SHP77 (cell line): ENCODE measurements around the gene LYZL1.
"Not testable (repeated sequence)": the region's sequence is repeated elsewhere in the genome, so short reads cannot be mapped to it uniquely, and the experiment has no call there.

Source experiments
- DNase-seq, 2 experiments: peaks; one replicate each; lab custom pipeline; 2025; lab: John Stamatoyannopoulos, UW

The LYZL1 gene

DNA sequence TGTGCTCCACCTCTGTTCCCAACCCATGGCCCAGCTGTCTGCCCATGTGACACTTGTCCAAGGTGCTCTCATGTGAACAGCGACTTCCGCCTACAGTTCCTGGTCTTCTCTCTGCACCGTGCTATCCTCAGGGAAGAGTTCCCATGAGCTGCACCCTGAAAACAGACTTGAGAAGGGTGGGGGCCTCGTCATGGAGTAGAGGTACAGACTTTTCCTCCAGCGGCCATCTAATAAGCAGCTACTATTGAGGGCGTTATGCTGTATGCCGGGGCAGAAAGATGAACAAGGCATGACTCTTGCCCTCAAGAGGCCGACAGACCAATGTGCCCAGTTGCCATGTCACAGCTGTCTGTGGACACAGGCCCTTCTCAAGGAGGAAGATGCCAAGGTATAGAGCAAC, 25.4 kb upstream of the LYZL1 start:
- no peak for DNase-seq

DNA sequence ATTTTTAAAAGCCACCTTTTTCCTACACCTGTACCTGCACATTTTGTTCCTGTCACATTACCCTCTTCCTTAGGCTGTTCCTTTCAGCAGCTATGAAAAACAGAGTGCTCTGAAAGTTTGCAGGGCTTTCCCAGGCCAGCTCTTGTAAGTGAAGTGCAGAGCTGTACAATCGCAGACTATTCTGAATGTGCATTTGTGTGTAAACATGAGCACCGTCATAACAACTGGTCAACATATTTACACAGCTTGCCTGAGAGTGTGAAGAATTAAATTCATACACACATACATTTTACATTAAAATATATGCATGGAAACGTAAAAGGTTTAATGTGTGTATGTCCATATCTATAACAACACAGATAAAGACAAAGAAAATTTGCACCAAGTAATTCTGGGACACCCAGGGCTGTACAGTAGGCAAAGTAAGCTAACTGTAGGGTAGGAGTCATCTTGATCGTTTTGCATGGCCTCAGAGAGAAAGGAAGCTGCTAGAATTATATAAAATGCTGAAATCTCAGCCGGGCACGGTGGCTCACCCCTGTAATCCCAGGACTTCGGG, 23.6 kb upstream of the LYZL1 start:
- no peak for DNase-seq

GRCh38 chr10:29266641-29267040, 22.2 kb upstream of the LYZL1 start:
- no peak for DNase-seq

GRCh38 chr10:29268011-29268410, 20.9 kb upstream of the LYZL1 start:
- DNase-seq, result no peak

GRCh38 chr10:29269486-29269885, 19.4 kb upstream of the LYZL1 start:
- DNase-seq, result no peak

GRCh38 chr10:29270883-29271282, 18.0 kb upstream of the LYZL1 start:
- DNase-seq, result no peak

GRCh38 chr10:29271877-29272276, 17.0 kb upstream of the LYZL1 start:
- no peak for DNase-seq

DNA sequence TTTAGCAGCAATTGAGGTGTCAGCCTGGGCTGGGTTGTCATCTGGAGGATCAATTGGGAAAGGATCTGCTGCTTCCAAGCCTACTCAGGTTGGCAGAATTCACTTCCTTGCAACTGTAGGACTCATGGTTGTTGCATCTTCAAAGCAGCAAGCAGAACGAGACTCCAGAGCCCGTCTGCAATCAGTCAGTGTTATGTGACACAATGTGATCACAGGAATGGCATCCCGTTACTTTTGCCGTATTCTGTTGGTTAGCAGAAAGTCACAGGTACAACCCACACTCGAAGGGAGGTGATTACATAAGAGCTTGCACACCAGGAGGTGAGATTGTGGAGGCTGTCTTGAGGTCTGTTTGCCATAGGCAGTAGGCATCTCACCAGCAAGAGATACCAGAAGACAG, 15.4 kb upstream of the LYZL1 start:
- no peak for DNase-seq

DNA sequence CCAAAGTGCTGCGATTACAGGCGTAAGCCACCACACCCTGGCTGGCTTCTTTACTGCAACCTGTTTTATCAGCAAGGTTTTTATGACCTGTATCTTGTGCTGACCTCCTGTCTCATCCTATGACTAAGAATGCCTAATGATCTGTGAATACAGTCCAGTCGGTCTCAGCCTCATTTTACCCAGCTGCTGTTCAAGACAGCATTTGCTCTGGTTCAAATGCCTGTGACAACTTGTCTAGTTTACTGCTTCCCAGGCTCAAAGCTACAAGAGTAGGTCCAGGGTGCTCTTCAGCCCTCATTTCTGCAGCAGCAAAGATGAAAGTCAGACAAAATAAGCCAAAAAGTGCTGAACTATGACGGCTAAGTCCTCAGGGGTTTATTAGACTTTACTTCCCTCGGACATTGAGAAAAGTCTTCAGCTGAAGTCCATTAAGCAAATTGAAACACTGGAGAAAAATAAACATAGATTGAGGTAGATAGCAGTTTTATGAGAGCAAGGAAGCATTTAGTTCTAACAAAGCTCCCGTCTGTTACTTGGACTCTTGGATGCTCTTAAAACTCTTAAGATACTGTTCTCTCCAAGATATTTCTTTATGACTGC, 12.5 kb upstream of the LYZL1 start:
- no peak for DNase-seq

DNA sequence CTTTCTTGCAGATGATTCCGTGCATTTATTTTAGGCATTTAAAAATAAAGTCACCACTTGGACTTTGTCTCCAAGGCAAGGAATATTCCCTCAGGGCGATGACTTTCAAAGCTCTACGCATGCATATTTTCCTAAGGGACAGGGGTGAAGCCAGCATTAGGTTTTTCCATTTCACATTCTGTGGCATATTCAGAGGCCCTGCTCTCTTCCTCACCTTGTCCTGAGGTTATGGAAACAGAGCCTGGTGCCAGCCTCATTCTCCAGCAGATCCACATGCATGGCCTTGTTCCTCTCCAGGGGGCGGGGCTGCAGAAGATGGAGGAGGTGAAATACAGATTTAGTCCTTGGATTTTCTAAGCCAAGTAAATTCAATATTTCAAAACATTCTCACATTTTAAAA, 11.6 kb upstream of the LYZL1 start:
- DNase-seq, result no peak

DNA sequence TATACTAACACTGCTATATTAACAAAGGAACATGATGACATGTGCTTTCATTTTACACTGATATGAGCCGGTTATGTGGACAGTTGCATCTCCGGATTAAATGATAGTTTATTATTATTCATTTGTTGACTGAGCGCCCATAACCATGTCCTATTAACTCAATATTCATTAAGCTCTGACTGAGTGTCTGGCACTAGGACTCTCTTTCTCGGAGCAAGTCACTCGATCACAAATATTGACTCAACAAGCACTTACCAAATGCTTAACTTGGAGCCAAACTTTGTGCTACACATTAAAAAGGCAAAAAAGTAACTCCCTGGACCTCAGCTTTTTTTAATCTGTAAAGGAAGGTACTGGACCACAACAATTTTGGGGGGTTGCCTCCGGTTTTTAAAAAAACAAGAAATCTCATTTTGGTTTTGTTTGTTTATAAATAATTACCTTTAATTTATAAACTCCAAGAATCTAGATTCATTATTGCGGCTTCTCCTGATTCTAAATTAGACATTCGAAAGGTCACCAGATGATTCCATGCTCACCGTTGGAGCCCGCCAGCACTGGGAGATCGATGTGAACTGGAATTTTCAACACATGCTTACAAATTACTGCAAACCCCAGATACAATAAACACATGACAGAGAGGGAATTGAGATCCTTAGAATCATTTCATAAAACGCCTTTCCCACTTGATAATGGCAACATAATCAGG, 8.9 kb upstream of the LYZL1 start:
- no peak for DNase-seq

DNA sequence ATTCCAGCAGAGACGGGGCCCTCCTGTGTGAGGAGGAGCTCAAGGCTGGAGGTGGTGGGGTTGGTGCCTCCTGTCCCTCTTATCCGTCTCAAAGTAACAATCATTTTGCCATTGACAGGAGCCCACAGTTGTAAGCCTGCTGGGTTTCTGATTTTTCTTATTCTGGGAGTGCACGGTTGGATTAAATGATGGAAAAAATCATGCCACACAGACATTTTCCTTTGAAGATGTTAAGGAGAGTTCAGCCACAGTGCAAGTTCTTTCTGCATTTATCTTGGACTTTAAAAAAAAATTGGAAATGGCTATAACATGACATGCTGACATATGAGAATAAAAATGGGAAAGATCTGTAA, 8.4 kb upstream of the LYZL1 start:
- DNase-seq, result no peak

DNA sequence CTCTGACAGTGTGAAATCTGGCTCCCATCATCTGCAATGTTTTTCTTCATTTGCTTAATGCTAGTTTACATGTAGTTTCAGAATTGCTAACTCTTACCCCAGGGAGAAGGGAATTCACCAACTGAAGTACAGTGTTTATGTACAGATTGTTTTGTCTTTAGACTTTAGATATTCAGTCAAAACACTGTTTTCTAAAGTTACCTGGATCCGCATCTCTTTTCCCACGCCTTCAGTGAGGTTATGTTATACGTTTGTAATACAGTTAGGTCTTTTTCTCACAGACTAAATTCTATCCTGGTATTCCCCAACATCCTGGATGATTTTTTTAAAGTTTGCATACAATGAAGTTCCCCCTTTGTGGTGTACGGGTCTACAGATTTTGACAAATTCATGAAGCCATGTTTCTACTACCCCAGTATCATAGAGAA, 3.2 kb upstream of the LYZL1 start:
- no peak for DNase-seq

GRCh38 chr10:29287635-29288034, 1.2 kb upstream of the LYZL1 start:
- DNase-seq, result no peak

DNA sequence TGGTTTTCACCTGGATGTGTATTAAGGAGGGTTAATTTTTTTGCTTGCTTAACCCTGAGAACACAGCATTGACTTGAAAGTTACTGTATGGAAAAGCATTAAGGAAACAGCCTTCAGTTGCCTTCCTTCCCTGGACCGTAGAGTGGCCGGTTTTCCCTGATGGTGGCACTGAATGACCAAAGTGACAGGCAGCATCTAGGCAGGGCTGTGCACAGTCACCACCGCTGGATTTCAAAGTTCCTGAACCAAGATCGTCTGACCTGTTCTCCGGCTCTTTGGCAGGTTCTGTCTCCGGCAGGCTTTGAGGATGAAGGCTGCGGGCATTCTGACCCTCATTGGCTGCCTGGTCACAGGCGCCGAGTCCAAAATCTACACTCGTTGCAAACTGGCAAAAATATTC, 2.7 kb downstream of the LYZL1 start:
- not testable (repeated sequence) for DNase-seq

DNA sequence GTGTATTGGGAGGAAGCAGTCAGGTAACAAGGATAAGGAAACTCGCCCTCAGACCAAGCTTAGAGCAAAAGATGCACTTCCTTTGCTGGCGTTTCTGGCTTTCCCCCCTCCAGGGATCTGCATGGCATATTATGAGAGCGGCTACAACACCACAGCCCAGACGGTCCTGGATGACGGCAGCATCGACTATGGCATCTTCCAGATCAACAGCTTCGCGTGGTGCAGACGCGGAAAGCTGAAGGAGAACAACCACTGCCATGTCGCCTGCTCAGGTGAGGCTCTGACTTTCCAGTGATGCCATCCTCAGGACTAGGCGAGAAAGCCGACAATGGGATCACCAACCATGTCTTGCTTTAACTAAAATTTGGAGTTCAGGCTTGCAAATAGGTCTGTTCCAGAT, 3.5 kb downstream of the LYZL1 start:
- DNase-seq, result not testable (repeated sequence)

DNA sequence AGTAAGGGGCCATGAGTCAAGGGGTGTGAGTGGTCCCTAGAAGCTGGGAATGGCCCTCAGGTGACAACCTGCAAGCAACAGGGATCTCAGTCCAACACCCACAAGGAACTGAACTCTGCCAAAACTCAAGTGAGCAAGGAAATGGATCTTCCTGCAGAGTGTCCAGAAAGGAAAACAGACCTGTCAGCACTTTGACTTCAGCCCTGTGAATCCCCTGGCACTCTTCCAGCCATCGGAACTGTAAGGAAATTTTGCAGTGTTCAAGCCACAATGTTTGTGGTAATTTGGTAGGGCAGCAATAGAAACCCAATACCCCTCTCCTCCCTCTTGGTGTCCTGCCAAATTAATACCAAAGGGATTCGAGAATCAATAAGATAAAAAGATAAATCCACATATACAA, 6.9 kb downstream of the LYZL1 start:
- no peak for DNase-seq

DNA sequence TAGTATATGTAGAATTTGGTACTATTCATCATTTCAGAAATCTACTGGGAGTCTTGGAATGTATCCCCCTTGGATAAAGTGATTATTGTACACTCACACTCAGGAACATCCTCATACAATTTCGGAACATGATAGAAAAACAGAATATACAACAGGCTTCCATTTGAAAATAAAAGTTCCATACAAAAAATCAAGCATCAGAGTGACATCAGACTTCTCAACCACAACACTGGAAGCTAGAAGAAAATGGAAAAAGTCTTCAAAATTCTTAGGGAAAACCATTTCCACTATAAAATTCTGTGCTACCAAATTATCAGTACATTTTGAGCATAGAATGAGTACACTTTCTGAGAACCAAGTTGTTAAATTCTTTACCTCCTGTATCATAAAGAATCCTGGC, 8.8 kb downstream of the LYZL1 start:
- DNase-seq, result no peak

DNA sequence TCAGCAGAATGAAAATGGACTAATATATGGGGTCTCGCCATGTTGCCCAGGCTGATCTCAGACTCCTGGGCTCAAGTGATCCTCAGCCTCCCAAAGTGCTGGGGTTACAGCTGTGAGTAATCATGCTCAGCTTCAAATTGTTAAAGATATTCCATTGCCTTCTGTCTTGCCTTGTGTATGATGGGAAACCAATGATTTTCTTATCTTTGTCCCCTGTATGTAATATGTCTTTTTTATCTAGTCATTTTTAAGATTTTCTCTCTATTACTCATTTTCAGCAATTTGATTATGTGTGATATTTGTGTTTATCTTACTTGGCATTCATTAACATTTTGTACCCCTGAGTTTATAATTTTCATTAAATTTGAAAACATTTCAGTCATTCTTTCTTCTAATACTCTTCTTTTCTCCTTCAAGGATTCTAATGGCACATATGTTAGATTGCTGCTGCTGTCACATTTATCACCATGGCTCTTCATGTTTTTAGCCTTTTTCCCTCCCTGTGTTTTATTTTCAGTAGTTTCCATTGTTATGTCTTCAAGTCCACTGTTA, 12.6 kb downstream of the LYZL1 start:
- no peak for DNase-seq

DNA sequence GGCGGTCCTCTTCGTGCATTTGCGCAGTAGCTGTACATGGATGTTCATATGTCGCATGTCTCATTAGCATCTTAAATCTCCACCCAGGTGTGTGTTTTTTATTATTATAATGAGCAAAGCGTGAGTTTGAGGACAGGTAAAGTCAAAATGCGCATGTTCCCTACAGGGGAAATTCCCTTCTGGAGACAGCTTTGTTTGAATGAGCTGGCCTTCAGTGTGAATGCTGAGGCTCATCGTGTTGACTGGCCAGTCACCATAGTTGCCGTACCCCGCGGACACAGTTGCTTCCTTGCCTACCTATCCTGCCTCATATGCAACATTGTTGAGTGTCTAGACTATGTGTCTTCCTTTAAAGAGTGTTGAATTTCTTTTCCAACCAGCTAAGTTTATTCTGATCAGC, 13.6 kb downstream of the LYZL1 start:
- DNase-seq, result no peak

DNA sequence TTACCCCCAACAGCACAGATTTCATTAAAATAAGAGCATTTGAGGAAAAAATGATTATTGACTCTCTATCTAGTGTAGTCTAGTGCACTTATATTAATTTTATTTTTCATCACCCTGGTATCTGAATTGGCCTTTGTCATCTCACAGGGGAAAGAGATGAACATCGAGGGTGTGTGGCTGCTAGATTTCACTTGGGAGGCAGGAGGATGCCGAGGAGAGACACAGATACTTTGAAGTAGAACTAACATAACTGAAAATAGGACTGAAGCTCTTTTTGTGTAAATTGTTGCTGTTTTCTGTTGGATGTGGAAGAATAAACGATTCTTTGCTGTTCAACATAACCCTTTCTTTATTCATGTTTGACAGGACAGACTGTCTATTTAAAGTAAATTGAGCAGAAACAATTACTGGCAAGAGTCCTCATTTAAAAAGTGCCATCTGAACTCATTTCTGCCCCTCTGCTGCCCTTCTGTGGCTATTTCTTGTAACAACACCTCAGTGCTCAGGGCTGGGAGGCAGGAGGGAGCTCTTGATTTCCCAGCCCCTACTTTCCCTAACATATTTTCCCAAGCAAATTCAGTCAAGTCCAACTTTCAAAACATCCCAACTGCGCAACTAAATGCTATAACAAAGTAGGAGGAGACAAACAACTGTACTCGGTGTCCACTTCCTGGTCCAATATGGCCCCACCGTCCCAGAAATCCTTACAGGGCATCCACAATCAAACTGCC, 15.6 kb downstream of the LYZL1 start:
- DNase-seq, result peak; percentile 54 to 62

DNA sequence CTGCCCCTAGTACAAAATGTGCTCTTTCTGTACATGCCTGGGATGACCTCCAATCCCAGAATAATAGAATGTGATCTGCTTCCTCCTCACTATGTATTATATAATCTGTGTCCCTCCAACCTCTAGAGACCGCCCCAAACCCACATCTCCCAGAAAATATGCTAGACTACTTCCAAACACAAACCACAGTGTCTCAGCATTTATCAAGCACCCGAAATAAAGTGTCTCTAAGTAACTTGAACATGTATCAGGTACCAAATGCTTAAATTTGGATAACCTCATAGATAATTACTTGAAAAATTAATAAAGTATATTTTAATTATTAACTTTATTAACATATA, 16.1 kb downstream of the LYZL1 start:
- no peak for DNase-seq

DNA sequence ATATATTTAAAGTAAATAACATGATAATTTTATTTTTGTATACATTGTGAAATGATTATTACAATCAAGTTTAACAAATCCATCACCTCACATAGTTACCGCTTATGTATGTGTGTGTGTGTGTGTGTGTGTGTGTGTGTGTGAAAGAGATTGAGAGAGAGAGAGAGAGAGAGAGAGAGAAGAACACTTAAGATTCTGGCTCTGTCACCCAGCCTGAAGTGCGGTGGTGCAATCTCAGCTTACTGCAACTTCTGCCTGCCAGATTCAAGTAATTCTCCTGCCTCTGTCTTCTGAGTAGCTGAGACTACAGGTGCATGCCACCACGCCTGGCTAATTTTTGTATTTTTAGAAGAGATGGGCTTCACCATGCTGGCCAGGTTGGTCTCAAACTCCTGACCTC, 17.8 kb downstream of the LYZL1 start:
- no peak for DNase-seq
